ENCODE data around the gene KRT84.

KRT84 gene

DNA sequence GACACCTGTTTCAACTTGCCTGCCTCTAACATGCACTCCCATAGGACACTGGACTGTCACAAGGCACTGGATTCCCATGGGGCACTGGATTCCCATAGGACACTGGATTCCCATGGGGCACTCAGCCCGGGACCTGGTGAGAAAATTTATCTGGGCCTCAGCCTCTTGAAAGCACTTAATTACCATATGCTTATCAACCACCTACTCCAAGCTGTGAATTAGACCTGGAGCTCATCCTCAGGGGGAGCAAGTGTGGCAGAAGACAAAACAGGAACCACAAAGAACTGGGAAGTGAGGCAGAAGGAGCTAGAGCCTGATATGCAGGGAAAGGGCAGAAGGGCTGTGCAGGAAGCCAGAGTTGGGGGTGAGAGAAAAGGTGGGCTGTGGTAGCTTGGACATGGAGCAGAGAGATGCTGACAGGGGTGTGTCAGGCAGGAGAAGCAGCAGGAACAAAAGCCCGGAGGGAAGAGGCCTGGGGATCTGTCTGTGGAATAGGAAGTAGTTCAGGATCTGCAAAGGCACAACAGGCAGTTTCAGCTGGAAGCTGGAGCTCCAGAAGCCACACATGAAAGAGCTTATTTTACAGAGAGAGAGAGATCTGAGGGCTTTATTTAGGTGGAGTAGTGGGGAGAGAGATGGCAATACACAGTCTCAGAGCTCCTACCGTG lies 17.6 kb upstream of the KRT84 start:
- TF ChIP-seq CTCF (IDR thresholded peaks at IDR 0.05; ENCODE audit: low read depth, low read length, missing control alignments), result no peak
- H3K4me3 ChIP-seq (ENCODE audit: low read depth, low read length), result no peak overlapping the region
- DNase-seq (ENCODE audit: low read depth), result no peak

DNA sequence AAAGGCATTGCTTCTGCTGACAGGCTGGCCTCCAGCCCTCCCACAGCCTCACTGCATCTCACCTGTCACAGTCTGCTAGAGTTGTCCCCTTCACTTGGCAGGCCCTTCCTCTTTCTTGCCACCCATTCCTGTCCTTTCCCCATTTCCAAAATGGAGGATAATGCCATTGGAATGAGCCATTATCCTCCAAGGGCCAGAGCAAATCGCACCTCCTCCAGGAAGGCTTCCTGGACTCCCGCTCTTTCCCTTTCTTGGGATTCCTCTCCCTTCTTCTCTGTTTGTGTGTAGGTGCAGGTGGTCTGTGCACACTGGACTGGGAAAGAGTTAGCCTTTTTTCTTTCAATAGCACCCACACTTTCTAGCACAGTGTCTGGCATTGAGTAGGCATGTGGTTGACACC lies 16.9 kb upstream of the KRT84 start:
- DNase-seq (ENCODE audit: low read depth), result no peak
- H3K4me3 ChIP-seq (ENCODE audit: low read depth, low read length), result no peak overlapping the region
- no peak for TF ChIP-seq CTCF (IDR thresholded peaks at IDR 0.05; ENCODE audit: low read depth, low read length, missing control alignments)

DNA sequence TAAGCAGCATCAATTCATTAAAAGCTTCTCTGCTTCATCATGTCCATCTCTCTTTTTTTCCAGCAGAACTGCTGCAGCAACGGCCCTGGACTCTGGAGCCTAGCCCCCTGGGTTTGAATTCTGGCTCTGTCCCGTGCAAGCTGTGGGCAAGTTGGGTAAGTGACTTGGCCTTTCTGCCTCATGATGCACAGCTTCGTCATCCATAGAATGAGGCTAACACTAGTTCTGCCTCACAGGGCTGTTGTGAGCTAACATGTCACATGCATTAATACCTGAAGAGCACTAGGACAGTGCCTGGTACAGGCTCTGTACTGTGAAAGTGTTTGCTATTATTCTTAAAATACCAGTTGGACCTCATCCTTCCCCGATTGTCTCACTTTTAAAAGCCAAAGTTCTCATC lies 16.5 kb upstream of the KRT84 start:
- no peak for DNase-seq (ENCODE audit: low read depth)
- H3K4me3 ChIP-seq (ENCODE audit: low read depth, low read length), result no peak overlapping the region
- TF ChIP-seq CTCF (IDR thresholded peaks at IDR 0.05; ENCODE audit: low read depth, low read length, missing control alignments), result no peak

GRCh38 chr12:52401526-52401925 lies 16.1 kb upstream of the KRT84 start:
- DNase-seq (ENCODE audit: low read depth), result no peak

DNA sequence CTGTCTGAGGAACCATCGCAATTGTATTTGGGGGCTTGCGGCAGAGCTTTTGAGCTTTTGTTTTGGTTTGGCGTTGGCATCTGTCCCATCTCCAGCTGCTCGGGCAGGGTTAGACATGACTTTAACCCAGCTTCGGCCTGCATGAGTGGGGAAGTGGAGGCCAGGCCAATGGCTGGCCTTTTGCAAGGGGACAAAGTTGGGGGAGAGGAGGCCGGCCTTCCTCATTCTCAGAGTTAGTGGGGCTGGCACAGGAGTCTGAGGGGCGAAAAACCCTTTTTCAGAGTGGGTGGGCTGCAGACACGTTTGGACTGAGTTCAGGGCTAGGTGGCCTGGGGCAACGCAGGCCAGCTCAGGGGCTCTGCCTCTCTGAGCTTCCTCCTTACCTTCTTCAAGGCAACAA lies 15.5 kb upstream of the KRT84 start:
- TF ChIP-seq CTCF (IDR thresholded peaks at IDR 0.05; ENCODE audit: low read depth, low read length, missing control alignments), result no peak
- H3K4me3 ChIP-seq (ENCODE audit: low read depth, low read length), result no peak overlapping the region
- DNase-seq (ENCODE audit: low read depth), result no peak

More at GRCh38 chr12:52401526-52401925, 16.1 kb upstream of the KRT84 start:
- no peak for TF ChIP-seq CTCF (IDR thresholded peaks at IDR 0.05; ENCODE audit: low read depth, low read length, missing control alignments)
- no peak overlapping the region for H3K4me3 ChIP-seq (ENCODE audit: low read depth, low read length)

- no peak for TF ChIP-seq CTCF (IDR thresholded peaks at IDR 0.05; ENCODE audit: low read depth, low read length, missing control alignments)
- no peak for DNase-seq (ENCODE audit: low read depth)
- no peak overlapping the region for H3K4me3 ChIP-seq (ENCODE audit: low read depth, low read length)
Measured at GRCh38 chr12:52399756-52400155, 14.3 kb upstream of the KRT84 start.

DNA sequence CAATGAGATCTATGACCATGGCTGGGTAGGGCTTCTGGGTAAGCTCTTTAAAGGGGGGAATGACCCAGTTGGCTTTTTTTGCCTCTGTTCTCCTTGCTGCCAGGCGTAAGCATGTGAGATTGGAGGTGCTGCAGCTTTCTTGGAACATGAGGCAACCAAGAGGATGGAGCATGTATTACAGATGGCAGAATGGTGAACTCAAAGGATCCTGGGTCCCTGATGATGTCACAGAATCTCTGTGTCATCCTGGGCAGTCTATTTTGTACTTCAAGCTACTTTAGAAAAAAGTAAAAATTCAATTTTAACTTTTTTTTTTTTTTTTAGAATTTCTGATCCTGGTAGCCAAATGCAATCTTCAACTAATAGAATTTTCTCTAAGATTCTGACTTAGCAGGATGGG lies 12.7 kb upstream of the KRT84 start:
- no peak for TF ChIP-seq CTCF (IDR thresholded peaks at IDR 0.05; ENCODE audit: low read depth, low read length, missing control alignments)
- no peak for DNase-seq (ENCODE audit: low read depth)
- no peak overlapping the region for H3K4me3 ChIP-seq (ENCODE audit: low read depth, low read length)

Measured in GM12864 (cell line).